Keratinocyte (primary cell): ENCODE data around the gene BCO2.

Experiments
- CTCF ChIP-seq, 3 experiments: IDR thresholded peaks in 1 of 3; conservative IDR thresholded peaks in 1 of 3; optimal IDR thresholded peaks in 1 of 3; 2 replicates in 2 of 3; 3 replicates in 1 of 3; pipeline versions ENCODE3 to v1.5.1; 2011; ENCODE audit warnings: low read length in 3 of 3, mild to moderate bottlenecking in 3 of 3, moderate library complexity in 2 of 3, control low read depth in 1 of 3, inconsistent platforms in 1 of 3; ENCODE audit not compliant: insufficient read depth in 2 of 3; ENCODE audit errors: extremely low read depth in 1 of 3
- EZH2 ChIP-seq: IDR thresholded peaks from one replicate; pipeline ENCODE4 v1.6.1; 2012; ENCODE audit warnings: inconsistent platforms, mild to moderate bottlenecking, low read length, moderate library complexity

- TF ChIP-seq CTCF (optimal IDR thresholded peaks at IDR 0.05 in 1 of 3, IDR thresholded peaks at IDR 0.05 in 1 of 3, conservative IDR thresholded peaks at IDR 0.05 in 1 of 3; ENCODE audit: extremely low read depth in 1 of 3, insufficient read depth in 2 of 3, low read length in 3 of 3) (no peak), EZH2 (no peak)
These were observed 11.0 kb downstream of the BCO2 start for GRCh38 chr11:112186304-112186703.
